GM21825 (cell line): ENCODE results near the gene EYA3.
"Not testable (repeated sequence)": the region's sequence is repeated elsewhere in the genome, so short reads cannot be mapped to it uniquely, and the experiment has no call there.

Experiments
- ATAC-seq: cut with Tn5 transposase; IDR thresholded peaks from one replicate; pipeline ENCODE4 v1.9.1; 2021; ENCODE audit warnings: mild to moderate bottlenecking, moderate library complexity; ENCODE audit not compliant: unreplicated experiment

EYA3 gene

GRCh38 chr1:28028873-28029654, 59.3 kb downstream of the EYA3 start:
- no peak for ATAC-seq

DNA sequence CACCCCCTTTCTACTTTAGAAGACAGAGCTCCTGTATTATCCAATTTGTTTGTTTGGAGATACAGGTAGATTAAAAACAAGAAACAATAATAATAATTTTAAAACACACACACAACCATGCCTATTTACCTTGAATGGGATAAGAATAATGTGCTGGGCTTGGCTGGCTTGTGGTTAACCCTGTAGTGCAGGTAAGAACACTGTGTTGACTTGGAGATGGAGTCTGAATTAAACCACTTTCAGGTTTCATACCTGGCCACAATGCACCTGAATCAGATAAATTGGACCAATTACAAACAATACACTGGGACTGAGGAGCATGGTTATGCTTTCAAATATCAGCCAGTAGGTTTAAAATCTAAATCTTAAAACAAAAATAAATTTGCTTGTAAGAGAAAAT, 60.8 kb downstream of the EYA3 start:
- ATAC-seq: no peak

- ATAC-seq: no peak
Observed at GRCh38 chr1:28027238-28027637, 61.2 kb downstream of the EYA3 start.

DNA sequence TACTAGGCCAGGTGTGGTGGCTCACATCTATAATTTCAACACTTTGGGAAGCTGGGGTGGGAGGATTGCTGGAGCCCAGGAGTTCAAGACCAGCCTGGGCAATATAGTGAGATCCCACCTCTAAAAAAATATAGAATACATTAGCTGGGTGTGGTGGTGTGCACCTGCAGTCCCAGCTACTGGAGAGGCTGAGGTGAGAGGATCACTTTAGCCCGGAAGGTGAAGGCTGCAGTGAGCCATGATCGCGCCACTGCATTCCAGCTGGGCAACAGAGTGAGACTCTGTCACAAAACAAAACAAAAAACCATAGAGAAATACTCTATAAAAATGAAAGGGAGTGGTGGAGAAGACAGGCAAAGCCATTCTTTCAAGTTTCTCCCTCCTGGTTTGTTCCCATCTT, 62.1 kb downstream of the EYA3 start:
- no peak for ATAC-seq

GRCh38 chr1:28021064-28021463, 67.3 kb downstream of the EYA3 start:
- no peak for ATAC-seq

DNA sequence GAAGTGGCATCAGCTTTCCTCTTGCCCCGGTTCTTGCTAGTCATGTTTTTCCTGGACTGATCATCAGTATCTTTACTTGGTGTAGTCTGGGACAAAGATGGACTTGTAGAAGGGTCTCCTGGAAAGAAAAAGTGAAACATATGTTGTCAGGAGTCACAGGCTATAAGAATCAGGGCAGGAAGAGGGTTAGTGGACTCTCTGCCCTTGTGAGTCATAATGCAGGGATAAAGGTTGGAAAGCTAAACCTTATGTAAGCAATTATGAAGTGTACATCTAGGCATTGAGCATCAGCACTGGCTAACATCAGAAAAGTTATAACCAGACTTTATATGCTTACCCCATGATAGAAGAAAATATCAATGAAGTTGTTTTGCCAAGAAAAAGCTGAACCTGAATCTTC, 77.4 kb downstream of the EYA3 start:
- no peak for ATAC-seq

DNA sequence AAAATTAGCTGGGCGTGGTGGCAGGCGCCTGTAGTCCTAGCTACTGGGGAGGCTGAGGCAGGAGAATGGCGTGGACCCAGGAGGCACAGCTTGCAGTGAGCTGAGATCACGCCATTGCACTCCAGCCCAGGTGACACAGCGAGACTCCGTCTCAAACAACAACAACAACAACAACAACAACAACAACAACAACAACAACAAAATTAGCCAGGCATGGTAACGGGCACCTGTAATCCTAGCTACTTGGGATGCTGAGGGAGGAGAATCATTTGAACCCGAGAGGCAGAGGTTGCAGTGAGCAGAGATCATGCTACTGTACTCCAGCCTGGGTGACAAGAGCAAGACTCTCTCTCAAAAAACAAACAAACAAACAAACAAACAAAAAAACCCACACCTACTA, 85.3 kb downstream of the EYA3 start:
- ATAC-seq: not testable (repeated sequence)

DNA sequence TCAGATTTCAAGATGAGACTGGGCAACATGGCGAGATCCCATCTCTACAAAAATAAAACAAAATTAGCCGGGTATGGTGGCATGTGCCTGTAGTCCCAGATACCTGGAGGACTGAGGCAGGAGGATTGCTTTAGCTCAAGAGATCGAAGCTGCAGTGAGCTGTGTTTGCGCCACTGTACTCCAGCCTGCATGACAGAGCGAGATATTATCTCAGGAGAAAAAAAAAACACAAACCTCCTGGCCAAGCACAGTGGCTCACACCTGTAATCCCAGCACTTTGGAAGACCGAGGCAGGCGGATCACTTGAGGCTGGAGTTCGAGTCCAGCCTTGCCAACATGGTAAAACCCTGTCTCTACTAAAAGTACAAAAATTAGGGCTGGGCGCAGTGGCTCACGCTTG, 85.8 kb downstream of the EYA3 start:
- no peak for ATAC-seq

- ATAC-seq: no peak
Observed at GRCh38 chr1:27999055-27999454, 89.4 kb downstream of the EYA3 start.

- not testable (repeated sequence) for ATAC-seq
Observed at GRCh38 chr1:27994526-27994925, 93.9 kb downstream of the EYA3 start.

DNA sequence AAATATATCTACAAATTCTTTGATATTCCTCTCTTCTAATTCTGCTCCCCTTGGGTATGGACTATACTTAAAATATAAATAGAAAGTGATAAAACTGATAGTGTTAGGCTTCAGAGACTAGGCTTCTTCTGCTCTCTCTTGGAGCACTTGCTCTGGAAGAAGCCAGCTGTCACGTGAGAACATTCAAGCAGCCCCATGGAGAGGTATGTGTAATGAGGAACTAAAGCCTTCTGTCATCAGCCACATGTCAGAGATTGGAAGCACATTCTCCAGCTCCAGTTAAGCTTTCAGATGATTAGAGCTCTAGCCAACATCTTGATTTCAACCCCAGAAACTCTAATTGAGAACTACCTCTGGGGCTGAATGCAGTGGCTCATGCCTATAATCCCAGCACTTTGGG, 94.3 kb downstream of the EYA3 start:
- ATAC-seq: no peak

GRCh38 chr1:27993241-27993640, 95.2 kb downstream of the EYA3 start:
- ATAC-seq: no peak

DNA sequence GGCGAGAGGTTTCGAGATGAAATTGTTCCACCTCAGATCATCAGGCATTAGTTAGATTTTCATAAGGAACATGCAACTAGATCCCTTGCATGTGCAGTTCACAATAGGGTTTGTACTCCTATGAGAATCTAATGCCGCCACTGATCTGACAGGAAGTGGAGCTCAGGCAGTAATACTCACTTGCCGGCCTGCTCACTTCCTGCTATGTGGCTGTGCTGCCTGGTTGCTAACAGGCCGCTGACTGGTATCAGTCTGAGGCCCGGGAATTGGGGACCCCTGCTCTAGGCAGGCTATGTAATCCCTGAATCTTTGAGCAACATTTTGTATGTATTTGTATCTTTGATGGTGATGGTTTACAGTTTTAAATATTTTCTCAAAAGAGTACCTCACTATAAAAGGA, 96.1 kb downstream of the EYA3 start:
- ATAC-seq: no peak

GRCh38 chr1:27990920-27991537, 97.4 kb downstream of the EYA3 start:
- no peak for ATAC-seq

DNA sequence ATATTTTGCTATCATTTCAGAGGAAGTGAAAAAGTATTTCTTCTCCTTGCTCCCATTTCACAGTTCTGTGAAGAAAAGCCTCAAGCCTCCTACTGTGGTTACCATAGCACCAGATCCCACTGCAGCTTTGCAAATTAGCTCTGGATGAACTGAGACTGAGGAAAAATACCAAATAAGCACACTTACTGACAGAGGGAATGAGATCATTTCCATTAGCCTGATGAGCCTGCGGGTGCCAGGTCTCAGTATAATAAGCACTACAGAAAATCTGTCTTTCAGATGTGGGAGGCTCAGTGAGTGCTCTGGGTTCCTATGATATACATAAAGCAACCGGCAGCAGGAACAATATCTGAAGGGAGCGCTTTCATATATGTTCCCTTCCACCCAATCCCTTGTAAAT, 107.3 kb downstream of the EYA3 start:
- ATAC-seq: no peak

DNA sequence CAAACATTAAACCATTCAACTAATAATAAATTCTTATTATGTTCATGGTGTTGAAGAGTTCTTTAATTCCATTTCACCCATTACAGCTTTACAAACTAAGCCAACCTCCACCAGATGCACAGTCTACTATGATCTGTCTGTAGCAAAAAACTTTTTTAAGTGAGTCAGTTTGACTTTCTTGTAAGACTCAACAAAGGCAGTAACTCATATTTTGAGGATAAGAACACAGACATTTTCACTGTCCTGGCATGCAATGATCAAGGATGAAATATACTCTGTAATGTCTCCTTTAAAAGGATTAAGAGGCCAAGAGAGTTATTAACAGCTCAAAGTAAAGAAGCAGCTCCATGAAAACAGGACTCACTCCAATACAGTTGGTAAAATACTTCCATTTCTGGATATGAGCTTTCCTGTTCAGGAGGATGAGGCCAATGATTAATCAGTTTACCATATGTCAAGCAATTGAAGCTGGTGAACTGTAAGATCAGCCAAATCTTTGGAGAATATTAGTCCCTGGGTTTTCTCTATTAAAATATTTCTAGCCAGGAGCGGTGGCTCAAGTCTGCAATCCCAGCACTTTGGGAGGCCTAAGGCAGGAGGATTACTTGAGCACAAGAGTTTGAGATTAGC, 108.1 kb downstream of the EYA3 start:
- no peak for ATAC-seq

GRCh38 chr1:27979859-27980201, 108.6 kb downstream of the EYA3 start:
- ATAC-seq: no peak

- ATAC-seq: no peak
Observed at GRCh38 chr1:27979151-27979858, 109.1 kb downstream of the EYA3 start.

DNA sequence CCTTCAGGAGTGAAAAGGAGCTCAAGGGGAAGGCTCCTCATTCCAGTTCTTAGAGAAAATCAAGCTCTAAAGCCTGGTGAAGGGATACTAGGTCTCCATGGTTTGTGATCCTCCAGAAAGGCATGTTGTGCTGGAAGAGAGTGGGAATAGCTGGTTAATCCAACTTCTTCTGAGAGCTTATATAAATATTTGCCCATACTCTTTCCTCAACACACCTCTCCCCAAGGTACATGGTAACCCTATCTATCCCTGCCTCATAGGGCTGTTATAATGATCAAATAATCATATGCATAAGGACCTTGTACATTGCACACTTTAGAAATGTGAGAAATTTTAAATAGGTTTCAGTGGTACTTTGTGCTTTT, 114.0 kb downstream of the EYA3 start:
- ATAC-seq: no peak

DNA sequence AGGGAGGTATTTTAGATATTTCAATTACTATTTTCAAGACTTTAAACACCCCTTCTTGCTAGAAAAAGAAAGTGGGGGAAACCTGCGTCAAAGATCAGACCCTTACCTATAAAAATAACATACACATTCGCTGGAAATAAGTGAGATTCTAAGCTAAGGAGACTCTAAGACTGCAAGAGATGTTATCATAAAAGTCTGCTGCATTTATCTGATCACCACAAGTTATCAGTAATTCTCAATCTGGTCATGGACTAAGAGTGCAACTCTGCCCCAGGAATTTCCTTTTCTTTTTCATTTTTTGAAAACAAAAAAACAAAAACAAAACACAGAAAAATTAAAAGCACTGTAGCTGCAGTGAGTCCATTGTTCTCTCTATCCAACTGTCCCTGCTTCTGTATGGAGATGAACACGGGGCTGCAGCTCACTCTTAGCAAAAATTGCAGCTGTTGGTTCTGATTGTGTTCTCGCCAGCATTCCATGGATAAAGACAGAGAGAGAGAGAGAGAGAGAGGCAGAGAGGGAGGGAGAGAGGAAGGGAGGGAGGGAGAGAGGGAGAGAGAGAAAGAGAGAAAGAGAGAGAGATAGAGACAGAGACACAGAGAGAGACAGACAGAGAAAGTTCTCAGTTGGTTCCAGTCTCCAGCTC, 114.5 kb downstream of the EYA3 start:
- ATAC-seq: no peak

- ATAC-seq: no peak
Observed at GRCh38 chr1:27972141-27972540, 116.3 kb downstream of the EYA3 start.
